GM20431 (cell line): ENCODE measurements around the gene SERAC1.

ENCODE experiments used
- in situ Hi-C: fragments of 300-500 bp; cut with MseI, MboI; formaldehyde crosslinking; loops from one replicate; pipeline ENCODE4 v1.15.0; 2020; ENCODE audit warnings: low sequenced_read_pairs; ENCODE audit not compliant: unreplicated experiment

The SERAC1 gene

GRCh38 chr6:158085261-158086053 lies 82.6 kb downstream of the SERAC1 start:
- in situ Hi-C loops = no loop called here

- in situ Hi-C loops = no loop called here
Measured at GRCh38 chr6:158083455-158084325, 84.4 kb downstream of the SERAC1 start.

- in situ Hi-C loops = no loop called here
Measured at GRCh38 chr6:158081657-158081935, 86.5 kb downstream of the SERAC1 start.

- in situ Hi-C loops = no loop called here
Measured at GRCh38 chr6:158080849-158081656, 87.0 kb downstream of the SERAC1 start.

- in situ Hi-C loops = no loop called here
Measured at GRCh38 chr6:158078320-158078719, 89.7 kb downstream of the SERAC1 start.

GRCh38 chr6:158077676-158078075 lies 90.4 kb downstream of the SERAC1 start:
- in situ Hi-C loops = no loop called here

GRCh38 chr6:158076548-158076947 lies 91.5 kb downstream of the SERAC1 start:
- in situ Hi-C loops = no loop called here

GRCh38 chr6:158073776-158074175 lies 94.3 kb downstream of the SERAC1 start:
- in situ Hi-C loops = no loop called here

GRCh38 chr6:158072083-158072721 lies 95.9 kb downstream of the SERAC1 start:
- in situ Hi-C loops = no loop called here

- in situ Hi-C loops = no loop called here
Measured at GRCh38 chr6:158071121-158072082, 96.7 kb downstream of the SERAC1 start.

GRCh38 chr6:158070513-158070912 lies 97.5 kb downstream of the SERAC1 start:
- in situ Hi-C loops = no loop called here

- in situ Hi-C loops = no loop called here
Measured at GRCh38 chr6:158069800-158070195, 98.3 kb downstream of the SERAC1 start.

GRCh38 chr6:158068893-158069799 lies 98.9 kb downstream of the SERAC1 start:
- in situ Hi-C loops = no loop called here

- in situ Hi-C loops = no loop called here
Measured at GRCh38 chr6:158068156-158068892, 99.7 kb downstream of the SERAC1 start.

- in situ Hi-C loops = no loop called here
Measured at GRCh38 chr6:158067436-158068015, 100.5 kb downstream of the SERAC1 start.

GRCh38 chr6:158066136-158066781 lies 101.8 kb downstream of the SERAC1 start:
- in situ Hi-C loops = no loop called here
